MM.1S (cell line): ENCODE data around the gene TBRG4.

Experiments
- CTCF ChIP-seq: fragments of 300-600 bp; sonication (generic); IDR thresholded peaks from 2 replicates; pipeline ENCODE4 v1.5.1; 2016; ENCODE audit warnings: antibody characterized with exemption, low read length, mixed read lengths
- EZH2 ChIP-seq: fragments of 300-600 bp; sonication (generic); optimal IDR thresholded peaks from 2 replicates; pipeline ENCODE3; 2017; ENCODE audit warnings: low read depth, mild to moderate bottlenecking, antibody characterized with exemption, low read length, mixed read lengths

- no peak for TF ChIP-seq CTCF
- no peak for TF ChIP-seq EZH2
Observed at GRCh38 chr7:45092931-45093235, 18.6 kb downstream of the TBRG4 start.
